MM.1S (cell line): ENCODE data around the gene FOS.
A peak's percentile ranks its signal among the peaks of the same experiment; 100 is the strongest.

ENCODE experiments used
- DNase-seq: peaks from one replicate; pipeline ENCODE4 v3.0.0-alpha.2; 2015
- H2AFZ ChIP-seq: fragments of 300-600 bp; sonication (generic); 2 replicates; pipeline ENCODE4 v1.6.0; 2016; ENCODE audit warnings: antibody characterized with exemption, low read length
- H3F3A ChIP-seq: fragments of 300-600 bp; sonication (generic); 2 replicates; pipeline ENCODE4 v1.6.1; 2016; ENCODE audit warnings: mild to moderate bottlenecking, antibody characterized with exemption, low read length, moderate library complexity, mixed read lengths; ENCODE audit not compliant: insufficient read depth
- H3K27ac ChIP-seq: fragments of 300-600 bp; sonication (generic); 2 replicates; pipeline ENCODE4 v1.5.1; 2016; ENCODE audit warnings: mild to moderate bottlenecking, low read length
- H3K27me3 ChIP-seq: fragments of 300-600 bp; sonication (generic); replicated peaks from 2 replicates; pipeline ENCODE4 v1.6.0; 2016; ENCODE audit warnings: low read length; ENCODE audit not compliant: insufficient read depth
- H3K36me3 ChIP-seq: fragments of 300-600 bp; sonication (generic); replicated peaks from 2 replicates; pipeline ENCODE4 v1.6.1; 2016; ENCODE audit warnings: mild to moderate bottlenecking, low read length, mixed read lengths; ENCODE audit not compliant: insufficient read depth
- H3K4me1 ChIP-seq: fragments of 300-600 bp; sonication (generic); 2 replicates; pipeline ENCODE4 v1.6.1; 2016; ENCODE audit warnings: low read length, mixed read lengths
- H3K4me2 ChIP-seq: fragments of 300-600 bp; sonication (generic); 2 replicates; pipeline ENCODE4 v1.6.0; 2016; ENCODE audit warnings: low read depth, low read length
- H3K4me3 ChIP-seq: fragments of 300-600 bp; sonication (generic); 2 replicates; pipeline ENCODE4 v1.5.1; 2016; ENCODE audit warnings: low read length, mixed read lengths
- H3K79me2 ChIP-seq: fragments of 300-600 bp; sonication (generic); 2 replicates; pipeline ENCODE4 v1.6.1; 2016; ENCODE audit warnings: mixed run types, low read length, mixed read lengths
- H3K9ac ChIP-seq: fragments of 300-600 bp; sonication (generic); 2 replicates; pipeline ENCODE4 v1.6.1; 2016; ENCODE audit warnings: low read length, mixed read lengths
- H3K9me2 ChIP-seq: fragments of 300-600 bp; sonication (generic); replicated peaks from 2 replicates; pipeline ENCODE4 v1.6.1; 2016; ENCODE audit warnings: mild to moderate bottlenecking, low read length, mixed read lengths; ENCODE audit not compliant: insufficient read depth
- H3K9me3 ChIP-seq: fragments of 300-600 bp; sonication (generic); replicated peaks from 2 replicates; pipeline ENCODE4 v1.6.1; 2016; ENCODE audit warnings: mild to moderate bottlenecking, low read length, mixed read lengths; ENCODE audit not compliant: insufficient read depth
- H4K20me1 ChIP-seq: fragments of 300-600 bp; sonication (generic); 2 replicates; pipeline ENCODE4 v1.6.1; 2016; ENCODE audit warnings: mild to moderate bottlenecking, low read length, moderate library complexity, mixed read lengths; ENCODE audit not compliant: insufficient read depth
- EZH2 ChIP-seq: fragments of 300-600 bp; sonication (generic); optimal IDR thresholded peaks from 2 replicates; pipeline ENCODE3; 2017; ENCODE audit warnings: low read depth, mild to moderate bottlenecking, antibody characterized with exemption, low read length, mixed read lengths
- EZH2phosphoT487 ChIP-seq: fragments of 300-600 bp; sonication (generic); IDR thresholded peaks from 2 replicates; pipeline ENCODE4 v1.6.1; 2018; ENCODE audit warnings: antibody characterized with exemption, low read length
- TF ChIP-seq, protein P1 (sequence below): fragments of 300-600 bp; sonication (generic); IDR thresholded peaks from 2 replicates; pipeline ENCODE4 v1.5.1; 2016; ENCODE audit warnings: antibody characterized with exemption, low read length, mixed read lengths

Gene FOS

GRCh38 chr14:75247939-75248338, 30.7 kb upstream of the FOS start:
- Histone ChIP-seq H3K9ac (no peak overlapping the region), H3K4me3 (no peak overlapping the region; the same call in 1 of the 2 replicates), H3K9me2 (no peaks in the 10 kb centered on the region), H3K9me3 (no peaks in the 10 kb centered on the region), H4K20me1 (no peaks in the 10 kb centered on the region), H2AFZ (no peak overlapping the region), H3K27ac (peak overlapping the region; percentile 38; the same call in 1 of the 2 replicates), H3K4me1 (peaks cover 33% of the 10 kb centered on the region), H3K27me3 (no peaks in the 10 kb centered on the region), H3K79me2 (no peaks in the 10 kb centered on the region), H3K4me2 (peak overlapping the region; percentile 27; the same call in 1 of the 2 replicates), H3F3A (peaks cover 23% of the 10 kb centered on the region), H3K36me3 (no peaks in the 10 kb centered on the region)
- TF ChIP-seq, protein P1, sequence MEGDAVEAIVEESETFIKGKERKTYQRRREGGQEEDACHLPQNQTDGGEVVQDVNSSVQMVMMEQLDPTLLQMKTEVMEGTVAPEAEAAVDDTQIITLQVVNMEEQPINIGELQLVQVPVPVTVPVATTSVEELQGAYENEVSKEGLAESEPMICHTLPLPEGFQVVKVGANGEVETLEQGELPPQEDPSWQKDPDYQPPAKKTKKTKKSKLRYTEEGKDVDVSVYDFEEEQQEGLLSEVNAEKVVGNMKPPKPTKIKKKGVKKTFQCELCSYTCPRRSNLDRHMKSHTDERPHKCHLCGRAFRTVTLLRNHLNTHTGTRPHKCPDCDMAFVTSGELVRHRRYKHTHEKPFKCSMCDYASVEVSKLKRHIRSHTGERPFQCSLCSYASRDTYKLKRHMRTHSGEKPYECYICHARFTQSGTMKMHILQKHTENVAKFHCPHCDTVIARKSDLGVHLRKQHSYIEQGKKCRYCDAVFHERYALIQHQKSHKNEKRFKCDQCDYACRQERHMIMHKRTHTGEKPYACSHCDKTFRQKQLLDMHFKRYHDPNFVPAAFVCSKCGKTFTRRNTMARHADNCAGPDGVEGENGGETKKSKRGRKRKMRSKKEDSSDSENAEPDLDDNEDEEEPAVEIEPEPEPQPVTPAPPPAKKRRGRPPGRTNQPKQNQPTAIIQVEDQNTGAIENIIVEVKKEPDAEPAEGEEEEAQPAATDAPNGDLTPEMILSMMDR, result no peak
- no peak for TF ChIP-seq EZH2
- TF ChIP-seq EZH2phosphoT487, result no peak
- DNase-seq, result no peak

DNA sequence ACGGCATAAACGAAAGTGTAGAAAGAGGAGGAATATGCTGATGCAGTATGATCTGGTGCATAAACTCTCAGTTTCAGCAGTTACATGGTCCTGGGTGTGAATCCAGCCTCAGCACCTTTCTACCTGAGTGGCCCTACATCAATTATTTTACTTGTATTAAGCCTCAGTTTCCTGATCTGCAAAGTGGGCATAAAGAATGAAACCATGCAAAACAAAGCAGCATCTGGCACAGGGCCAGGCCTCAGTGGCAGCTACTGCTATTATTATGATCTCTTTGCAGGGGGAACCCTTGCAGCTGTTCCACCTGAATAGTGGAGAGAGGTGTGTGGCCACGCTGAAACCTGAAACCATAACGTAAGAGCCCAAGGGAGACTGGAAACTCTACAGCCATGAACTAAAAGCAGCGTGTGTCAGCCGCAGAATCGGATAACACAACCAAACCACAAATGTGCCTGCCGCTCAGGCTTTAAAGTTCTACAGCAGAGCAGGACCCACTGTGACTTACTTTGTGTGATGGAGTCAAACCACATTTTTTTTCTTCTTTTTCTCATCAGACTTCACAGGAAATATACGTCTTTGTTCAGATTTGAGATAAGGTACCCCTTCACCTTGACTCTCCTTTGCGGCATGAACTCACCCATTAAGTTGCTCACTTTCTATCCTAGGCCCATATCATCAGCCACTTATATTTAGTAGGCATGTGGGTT, 29.2 kb upstream of the FOS start:
- Histone ChIP-seq H3F3A (peaks cover 23% of the 10 kb centered on the region), H3K9ac (peak overlapping the region; percentile 85), H3K27ac (peak overlapping the region; percentile 100), H4K20me1 (no peaks in the 10 kb centered on the region), H3K79me2 (no peaks in the 10 kb centered on the region), H2AFZ (no peak overlapping the region), H3K36me3 (no peaks in the 10 kb centered on the region), H3K9me3 (no peaks in the 10 kb centered on the region), H3K4me2 (peak overlapping the region; percentile 57), H3K9me2 (no peaks in the 10 kb centered on the region), H3K4me3 (no peak overlapping the region), H3K4me1 (peaks cover 33% of the 10 kb centered on the region), H3K27me3 (no peaks in the 10 kb centered on the region)
- peak; percentile 92 for DNase-seq
- TF ChIP-seq EZH2, result no peak
- TF ChIP-seq, protein P1, result no peak

DNA sequence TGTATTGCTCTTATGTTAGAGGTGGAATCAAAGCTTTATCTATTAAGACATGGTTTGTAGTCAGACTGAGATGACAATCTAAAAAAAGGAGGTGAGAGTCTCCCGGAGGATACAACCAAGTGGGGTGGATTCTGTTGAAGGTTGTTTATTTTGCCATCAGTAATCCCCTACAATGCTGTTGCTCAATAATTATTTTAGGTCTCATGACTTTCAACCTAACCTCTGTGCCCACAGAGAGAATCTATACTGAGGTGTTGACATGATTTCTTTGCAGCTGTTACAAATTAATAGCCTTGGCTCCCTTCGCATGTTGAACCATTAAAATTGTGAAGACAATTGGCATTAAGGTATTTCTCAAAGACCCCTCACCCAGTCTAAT, 28.7 kb upstream of the FOS start:
- Histone ChIP-seq H3K4me1 (peaks cover 33% of the 10 kb centered on the region), H3F3A (peaks cover 23% of the 10 kb centered on the region), H3K9ac (peak overlapping the region; percentile 85), H3K79me2 (no peaks in the 10 kb centered on the region), H3K36me3 (no peaks in the 10 kb centered on the region), H3K27ac (peak overlapping the region; percentile 100), H3K27me3 (no peaks in the 10 kb centered on the region), H3K9me2 (no peaks in the 10 kb centered on the region), H4K20me1 (no peaks in the 10 kb centered on the region), H3K4me3 (no peak overlapping the region), H3K4me2 (peak overlapping the region; percentile 57; the same call in 1 of the 2 replicates), H3K9me3 (no peaks in the 10 kb centered on the region), H2AFZ (no peak overlapping the region)
- TF ChIP-seq, protein P1, result no peak
- no peak for TF ChIP-seq EZH2
- TF ChIP-seq EZH2phosphoT487, result no peak
- peak; percentile 44 for DNase-seq
